Measurements from ENCODE around the gene TAF1L.

The TAF1L gene

GRCh38 chr9:32627394-32627954 is 8.0 kb downstream of the TAF1L start:
- Histone ChIP-seq H3K4me3 (ENCODE audit: low read length) (no peak overlapping the region), H3K9me2 (replicated peaks; ENCODE audit: control insufficient read depth, low read length) (no peaks in the 10 kb centered on the region), H3K4me2 (ENCODE audit: low read length) (no peak overlapping the region), H3K79me2 (ENCODE audit: control insufficient read depth, low read length) (no peaks in the 10 kb centered on the region), H3K27me3 (ENCODE audit: control insufficient read depth, low read length) (no peaks in the 10 kb centered on the region), H3K4me1 (ENCODE audit: control insufficient read depth, low read length) (no peaks in the 10 kb centered on the region), H3K9me3 (ENCODE audit: control insufficient read depth, insufficient read depth, low read length) (no peaks in the 10 kb centered on the region), H4K20me1 (ENCODE audit: control insufficient read depth, insufficient read depth, low read depth, low read length) (no peaks in the 10 kb centered on the region), H3K27ac (ENCODE audit: low read depth, low read length) (no peak overlapping the region), H3K36me3 (ENCODE audit: control insufficient read depth, low read length) (no peaks in the 10 kb centered on the region), H3F3A (ENCODE audit: control insufficient read depth, insufficient read depth) (no peaks in the 10 kb centered on the region)
- TF ChIP-seq EZH2phosphoT487 (IDR thresholded peaks at IDR 0.05; ENCODE audit: borderline replicate concordance, low read length) (no peak), CTCF (IDR thresholded peaks at IDR 0.05; ENCODE audit: low read depth, low read length, poor library complexity, severe bottlenecking) (no peak)

- Histone ChIP-seq H3K27me3 (ENCODE audit: control insufficient read depth, low read length) (no peaks in the 10 kb centered on the region), H3K4me2 (ENCODE audit: low read length) (no peak overlapping the region), H3K36me3 (ENCODE audit: control insufficient read depth, low read length) (no peaks in the 10 kb centered on the region), H3K9me2 (replicated peaks; ENCODE audit: control insufficient read depth, low read length) (no peaks in the 10 kb centered on the region), H3K4me3 (ENCODE audit: low read length) (no peak overlapping the region), H3K9me3 (ENCODE audit: control insufficient read depth, insufficient read depth, low read length) (no peaks in the 10 kb centered on the region), H3K79me2 (ENCODE audit: control insufficient read depth, low read length) (no peaks in the 10 kb centered on the region), H4K20me1 (ENCODE audit: control insufficient read depth, insufficient read depth, low read depth, low read length) (no peaks in the 10 kb centered on the region), H3K4me1 (ENCODE audit: control insufficient read depth, low read length) (no peaks in the 10 kb centered on the region), H3K27ac (ENCODE audit: low read depth, low read length) (no peak overlapping the region), H3F3A (ENCODE audit: control insufficient read depth, insufficient read depth) (no peaks in the 10 kb centered on the region)
- TF ChIP-seq EZH2phosphoT487 (IDR thresholded peaks at IDR 0.05; ENCODE audit: borderline replicate concordance, low read length) (no peak), CTCF (IDR thresholded peaks at IDR 0.05; ENCODE audit: low read depth, low read length, poor library complexity, severe bottlenecking) (no peak)
Observed at GRCh38 chr9:32625320-32625719, 10.1 kb downstream of the TAF1L start.

GRCh38 chr9:32622948-32623347 is 12.5 kb downstream of the TAF1L start:
- Histone ChIP-seq H3K4me1 (ENCODE audit: control insufficient read depth, low read length) (no peaks in the 10 kb centered on the region), H3K27me3 (ENCODE audit: control insufficient read depth, low read length) (no peaks in the 10 kb centered on the region), H3F3A (ENCODE audit: control insufficient read depth, insufficient read depth) (no peaks in the 10 kb centered on the region), H3K4me3 (ENCODE audit: low read length) (no peak overlapping the region), H3K79me2 (ENCODE audit: control insufficient read depth, low read length) (no peaks in the 10 kb centered on the region), H4K20me1 (ENCODE audit: control insufficient read depth, insufficient read depth, low read depth, low read length) (no peaks in the 10 kb centered on the region), H3K9me2 (replicated peaks; ENCODE audit: control insufficient read depth, low read length) (no peaks in the 10 kb centered on the region), H3K9me3 (ENCODE audit: control insufficient read depth, insufficient read depth, low read length) (no peaks in the 10 kb centered on the region), H3K36me3 (ENCODE audit: control insufficient read depth, low read length) (no peaks in the 10 kb centered on the region), H3K27ac (ENCODE audit: low read depth, low read length) (no peak overlapping the region), H3K4me2 (ENCODE audit: low read length) (no peak overlapping the region)
- TF ChIP-seq EZH2phosphoT487 (IDR thresholded peaks at IDR 0.05; ENCODE audit: borderline replicate concordance, low read length) (no peak), CTCF (IDR thresholded peaks at IDR 0.05; ENCODE audit: low read depth, low read length, poor library complexity, severe bottlenecking) (no peak)
